Ovary (tissue), 9 donors: ENCODE measurements around the gene RANBP6. TPM values are rescaled to one million over a fixed set of nuclear protein-coding genes. Genes with fewer than 3 reads are reported as not detected.
A peak's percentile ranks its signal among the peaks of the same experiment; 100 is the strongest.

Source experiments
- DNase-seq, 5 donors: peaks; one replicate each; pipeline ENCODE4 v3.0.0-alpha.2; 2019 to 2020
- H3K27ac ChIP-seq, 2 donors: fragments of 200-600 bp; one replicate each; pipeline versions ENCODE4 v1.5.1 to v1.8.0; 2019 to 2022
- H3K27me3 ChIP-seq: fragments of 200-600 bp; one replicate; pipeline ENCODE4 v1.8.0; 2022
- H3K36me3 ChIP-seq: fragments of 200-600 bp; sonication (generic); one replicate; pipeline ENCODE4 v1.5.1; 2019
- H3K4me1 ChIP-seq: one replicate; pipeline ENCODE4 v1.8.1; 2013; ENCODE audit warnings: mild to moderate bottlenecking, moderate library complexity; ENCODE audit not compliant: insufficient read depth
- H3K4me3 ChIP-seq: fragments of 200-600 bp; sonication (generic); one replicate; pipeline ENCODE4 v1.5.1; 2017
- H3K9me3 ChIP-seq, 2 donors: fragments of 200-600 bp in 1 of 2; sonication (generic) in 1 of 2; one replicate each; pipeline versions ENCODE4 v1.5.1 to v1.8.1; 2013 to 2019; ENCODE audit warnings: mild to moderate bottlenecking in 1 of 2, moderate library complexity in 1 of 2
- CTCF ChIP-seq, 3 donors: fragments of 450-650 bp in 2 of 3; fragments of 200-600 bp in 1 of 3; IDR thresholded peaks; one replicate each; pipeline versions ENCODE4 v1.5.1 to v1.8.0; 2016 to 2022; ENCODE audit warnings: antibody characterized with exemption in 3 of 3, mild to moderate bottlenecking in 1 of 3
- EP300 ChIP-seq: sonication (generic); formaldehyde crosslinking; IDR thresholded peaks from one replicate; pipeline ENCODE4 v1.6.1; 2017; ENCODE audit warnings: antibody characterized with exemption
- POLR2A ChIP-seq: fragments of 450-650 bp; IDR thresholded peaks from one replicate; pipeline ENCODE4 v1.6.1; 2017; ENCODE audit warnings: antibody characterized with exemption, mild to moderate bottlenecking, moderate library complexity
- WGBS, 3 donors: extraction: QIAGEN DNeasy Blood & Tissue Kit in 1 of 3; methylation state at CpG; one replicate each; pipeline versions ENCODE4 v1.1.5 to v1.1.7; 2013 to 2017; 5-methylcytosine and 5-hydroxymethylcytosine counted together
- intact Hi-C, 4 donors: fragments of 100-400 bp; cut with DNase I; formaldehyde crosslinking; loops; one replicate each; pipeline versions ENCODE4 v1.11.0 to v1.15.1; 2022 to 2023
- polyA plus RNA-seq, 2 donors: library from polyadenylated mRNA; stranded (reverse); fragments of 200-250 nt in 1 of 2; fragments of 350-450 nt in 1 of 2; fragmentation: Illumina TruSeq in 1 of 2; extraction: RNeasy Lipid Tissue Mini Kit (QIAGEN cat#74804) in 1 of 2; gene quantifications; one replicate each; pipeline ENCODE4 v1.2.3, GENCODE V29; 2013 to 2014
- total RNA-seq, 7 donors: library from RNA; depleted of rRNA in 2 of 7; stranded (reverse); fragments of >200 nt in 2 of 7; fragmentation: NEBNext Ultra II Directional in 3 of 7; extraction: Animal tissue kit (Norgen Biotek cat#: 25700) in 3 of 7; gene quantifications; one replicate each; pipeline versions ENCODE4 v1.1.0 to v1.2.4, GENCODE V29; 2016 to 2023
- donor health status: DM: no; HTN: no; CAD: no; lungs with moderate emphysema.
- donor health status: DM: no; HTN: no; CAD: no.
- donor health status: Bipolar disorder and iron deficiency.
- donor health status: DM: yes; HTN: yes; CAD: no.
- donor health status: DM: no; HTN: no; CAD: no.
- donor health status: DM: yes; HTN: yes; CAD: no.

The RANBP6 gene
- total and polyA plus RNA-seq, 9 donors, result 6.4 to 18.1 (median 14.8) TPM

- Histone ChIP-seq H3K4me3 (peak overlapping the region; percentile 84), H3K9me3 (no peaks in the 10 kb centered on the region), H3K36me3 (no peaks in the 10 kb centered on the region), H3K4me1 (peaks cover 5% of the 10 kb centered on the region), H3K27me3 (no peaks in the 10 kb centered on the region), H3K27ac (peak overlapping the region in 1 of 2 donors; percentile 65)
- intact Hi-C loops, result no loop called here
- 31 to 37% (median 35%) methylated on average over 9 of the region's 9 CpGs for WGBS, 3 donors
- TF ChIP-seq CTCF (IDR thresholded peaks at IDR 0.05) (no peak), POLR2A (no peak), EP300 (no peak)
- no peak for DNase-seq
Measured at GRCh38 chr9:6014670-6015270, 654 bp downstream of the RANBP6 start.

- H3K4me3 ChIP-seq, result peak overlapping the region; percentile 95
- intact Hi-C loops, result loop anchor here in 1 of 4 donors (5.0 kb wide), 1 partner anchor 404 kb away; the partner anchor contains the start of gene UHRF2
- TF ChIP-seq EP300, result no peak
- TF ChIP-seq POLR2A, result peak; percentile 30
- no peak for TF ChIP-seq CTCF (IDR thresholded peaks at IDR 0.05)
- H3K36me3 ChIP-seq, result no peaks in the 10 kb centered on the region
- DNase-seq, result peak; percentile 93 to 96 (median 94)
- H3K27me3 ChIP-seq, result no peaks in the 10 kb centered on the region
- peaks cover 3% of the 10 kb centered on the region for H3K4me1 ChIP-seq
- no peaks in the 10 kb centered on the region for H3K9me3 ChIP-seq
- 0 to 1% (median 1%) methylated on average over 32 to 39 of the region's 40 CpGs for WGBS, 3 donors
- H3K27ac ChIP-seq, result peak overlapping the region; percentile 98 to 99
Measured at GRCh38 chr9:6008169-6008979, 7.0 kb downstream of the RANBP6 start.

GRCh38 chr9:6007770-6008168, 7.7 kb downstream of the RANBP6 start:
- H3K9me3 ChIP-seq, result no peaks in the 10 kb centered on the region
- DNase-seq, result peak; percentile 87 to 93 (median 90)
- intact Hi-C loops, result loop anchor here in 1 of 4 donors (5.0 kb wide), 1 partner anchor 405 kb away; the partner anchor contains the start of gene UHRF2
- H3K27me3 ChIP-seq, result no peaks in the 10 kb centered on the region
- peak overlapping the region; percentile 95 for H3K4me3 ChIP-seq
- TF ChIP-seq POLR2A (no peak), CTCF (IDR thresholded peaks at IDR 0.05) (no peak), EP300 (no peak)
- 0% methylated on average over 27 to 49 of the region's 54 CpGs; no CpG with 5 or more reads in 1 of the 3 donors for WGBS, 3 donors
- peaks cover 3% of the 10 kb centered on the region for H3K4me1 ChIP-seq
- H3K36me3 ChIP-seq, result no peaks in the 10 kb centered on the region
- peak overlapping the region; percentile 98 to 99 for H3K27ac ChIP-seq

GRCh38 chr9:6007058-6007769, 8.2 kb downstream of the RANBP6 start:
- DNase-seq, result peak; percentile 66 to 83 (median 76)
- Histone ChIP-seq H3K36me3 (no peaks in the 10 kb centered on the region), H3K4me3 (peak overlapping the region; percentile 95), H3K27ac (peak overlapping the region; percentile 98 to 99), H3K9me3 (no peaks in the 10 kb centered on the region), H3K4me1 (peaks cover 4% of the 10 kb centered on the region), H3K27me3 (no peaks in the 10 kb centered on the region)
- 1% methylated on average over 57 to 58 of the region's 59 CpGs for WGBS, 3 donors
- peak; percentile 27 for TF ChIP-seq POLR2A
- TF ChIP-seq EP300, result no peak
- no peak for TF ChIP-seq CTCF (IDR thresholded peaks at IDR 0.05)
- intact Hi-C loops, result loop anchor here in 1 of 4 donors (5.0 kb wide), 1 partner anchor 405 kb away; the partner anchor contains the start of gene UHRF2
